Body of pancreas (tissue), 4 donors: ENCODE data around the gene GCNA.
A peak's percentile ranks its signal among the peaks of the same experiment; 100 is the strongest.

Source experiments
- POLR2A ChIP-seq, 3 donors: fragments of 450-650 bp; IDR thresholded peaks; one replicate each; pipeline ENCODE4 v1.6.1; 2016; ENCODE audit warnings: antibody characterized with exemption in 3 of 3, mild to moderate bottlenecking in 2 of 3
- TF ChIP-seq, protein P1 (sequence below), 7 experiments: fragments of 450-650 bp in 4 of 7; fragments of 200-600 bp in 3 of 7; sonication (generic) in 3 of 7; IDR thresholded peaks; one replicate each; pipeline ENCODE4 v1.5.1; 2016 to 2019; ENCODE audit warnings: antibody characterized with exemption in 7 of 7

GRCh38 chrX:71652405-71652804 is 74.2 kb downstream of the GCNA start:
- TF ChIP-seq, protein P1, sequence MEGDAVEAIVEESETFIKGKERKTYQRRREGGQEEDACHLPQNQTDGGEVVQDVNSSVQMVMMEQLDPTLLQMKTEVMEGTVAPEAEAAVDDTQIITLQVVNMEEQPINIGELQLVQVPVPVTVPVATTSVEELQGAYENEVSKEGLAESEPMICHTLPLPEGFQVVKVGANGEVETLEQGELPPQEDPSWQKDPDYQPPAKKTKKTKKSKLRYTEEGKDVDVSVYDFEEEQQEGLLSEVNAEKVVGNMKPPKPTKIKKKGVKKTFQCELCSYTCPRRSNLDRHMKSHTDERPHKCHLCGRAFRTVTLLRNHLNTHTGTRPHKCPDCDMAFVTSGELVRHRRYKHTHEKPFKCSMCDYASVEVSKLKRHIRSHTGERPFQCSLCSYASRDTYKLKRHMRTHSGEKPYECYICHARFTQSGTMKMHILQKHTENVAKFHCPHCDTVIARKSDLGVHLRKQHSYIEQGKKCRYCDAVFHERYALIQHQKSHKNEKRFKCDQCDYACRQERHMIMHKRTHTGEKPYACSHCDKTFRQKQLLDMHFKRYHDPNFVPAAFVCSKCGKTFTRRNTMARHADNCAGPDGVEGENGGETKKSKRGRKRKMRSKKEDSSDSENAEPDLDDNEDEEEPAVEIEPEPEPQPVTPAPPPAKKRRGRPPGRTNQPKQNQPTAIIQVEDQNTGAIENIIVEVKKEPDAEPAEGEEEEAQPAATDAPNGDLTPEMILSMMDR (IDR thresholded peaks at IDR 0.05): peak; percentile 22 to 54 (median 41)
- no peak for TF ChIP-seq POLR2A (IDR thresholded peaks at IDR 0.05)
